HG03139 (cell line): ENCODE results near the gene IFNA17.
"Not testable (repeated sequence)": the region's sequence is repeated elsewhere in the genome, so short reads cannot be mapped to it uniquely, and the experiment has no call there.

Source experiments
- ATAC-seq: cut with Tn5 transposase; IDR thresholded peaks from one replicate; pipeline ENCODE4 v1.9.1; 2021; ENCODE audit not compliant: unreplicated experiment

The IFNA17 gene

GRCh38 chr9:21210782-21211181 lies 17.2 kb downstream of the IFNA17 start:
- ATAC-seq = not testable (repeated sequence)

DNA sequence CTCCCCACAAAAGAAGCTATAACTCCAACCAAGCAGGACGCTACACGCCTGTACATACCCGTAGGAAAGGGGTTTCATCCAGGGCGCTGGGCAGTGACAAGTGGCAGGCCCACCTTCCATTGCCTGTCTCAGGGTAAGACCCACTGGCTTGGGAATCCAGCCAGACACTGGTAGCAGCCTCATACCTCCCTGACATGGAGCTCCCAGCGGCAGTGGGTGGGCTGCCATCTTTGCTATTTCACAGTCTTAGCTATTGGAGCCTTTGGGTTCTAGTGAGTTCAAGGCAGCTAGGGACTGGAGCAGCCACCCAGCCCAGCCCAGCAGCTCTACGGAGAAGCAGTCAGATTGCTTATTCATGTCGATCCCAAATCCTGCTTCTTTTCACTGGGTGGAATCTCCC lies 17.7 kb downstream of the IFNA17 start:
- no peak for ATAC-seq

DNA sequence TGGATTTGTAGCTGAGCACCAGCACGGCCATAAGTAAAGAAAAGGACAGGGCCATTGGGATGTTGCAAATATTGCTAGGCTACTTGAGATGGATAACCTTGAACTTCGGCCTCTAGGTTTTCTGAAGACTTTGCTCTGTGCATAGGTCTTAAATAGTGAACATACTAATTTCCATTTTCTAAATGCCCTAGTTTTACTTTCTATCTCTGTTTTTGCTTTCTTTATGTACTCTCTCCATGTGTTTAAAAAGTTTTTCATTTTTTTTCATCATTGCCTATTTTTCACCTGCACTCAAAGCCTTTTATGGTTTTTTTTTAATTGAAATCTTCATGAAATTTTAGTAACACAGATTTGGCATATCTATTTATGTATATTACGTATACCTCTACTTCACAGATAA lies 21.0 kb downstream of the IFNA17 start, which contains the start of gene IFNA10:
Gene IFNA10, minus strand, starts transcription at position 101 of the 400 bp plus-strand sequence. Its CDS starts 46 bp downstream, at position 55.
- ATAC-seq = not testable (repeated sequence)

DNA sequence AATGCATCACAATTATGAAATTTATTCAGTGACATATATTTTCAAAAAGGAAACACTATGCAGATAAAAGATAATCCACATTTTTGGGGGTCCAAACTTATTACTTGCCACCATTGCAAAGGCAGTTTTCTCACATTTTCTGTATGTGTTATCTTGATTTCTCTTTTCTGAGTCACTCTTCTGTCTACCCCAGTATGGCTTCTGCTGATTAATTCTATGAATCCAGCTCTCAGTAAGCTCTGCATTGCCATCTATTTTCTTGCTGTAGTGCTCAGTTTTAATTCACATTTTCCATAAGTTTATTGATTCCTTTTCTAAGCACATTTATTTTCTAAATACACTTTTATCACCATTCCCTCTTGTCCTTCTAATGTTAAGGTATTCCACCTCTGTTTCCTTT lies 22.8 kb downstream of the IFNA17 start:
- ATAC-seq = no peak

DNA sequence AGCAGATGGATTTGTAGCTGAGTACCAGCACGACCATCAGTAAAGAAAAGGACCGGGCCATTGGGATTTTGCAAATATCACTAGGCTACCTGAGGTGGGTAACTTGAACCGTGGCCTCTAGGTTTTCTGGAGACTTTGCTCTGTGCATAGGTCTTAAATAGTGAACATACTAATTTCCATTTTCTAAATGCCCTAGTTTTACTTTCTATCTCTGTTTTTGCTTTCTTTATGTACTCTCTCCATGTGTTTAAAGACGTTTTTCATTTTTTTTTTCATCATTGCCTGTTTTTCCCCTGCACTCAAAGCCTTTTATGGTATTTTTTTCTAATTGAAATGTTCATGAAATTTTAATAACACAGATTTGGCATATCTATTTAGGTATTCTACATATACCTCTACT lies 25.9 kb downstream of the IFNA17 start, which contains the start of gene IFNA7:
Gene IFNA7, minus strand, starts transcription at position 101 of the 400 bp plus-strand sequence. Its CDS starts 40 bp downstream, at position 61.
- not testable (repeated sequence) for ATAC-seq

- ATAC-seq = peak; percentile 90
Measured at GRCh38 chr9:21194867-21195776, 32.9 kb downstream of the IFNA17 start.

DNA sequence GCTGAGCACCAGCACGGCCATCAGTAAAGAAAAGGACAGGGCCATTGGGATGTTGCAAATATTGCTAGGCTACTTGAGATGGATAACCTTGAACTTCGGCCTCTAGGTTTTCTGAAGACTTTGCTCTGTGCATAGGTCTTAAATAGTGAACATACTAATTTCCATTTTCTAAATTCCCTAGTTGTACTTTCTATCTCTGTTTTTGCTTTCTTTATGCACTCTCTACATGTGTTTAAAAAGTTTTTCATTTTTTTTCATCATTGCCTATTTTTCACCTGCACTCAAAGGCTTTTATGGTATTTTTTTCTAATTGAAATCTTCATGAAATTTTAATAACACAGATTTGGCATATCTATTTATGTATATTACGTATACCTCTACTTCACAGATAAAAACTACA lies 40.5 kb downstream of the IFNA17 start, which contains the start of gene IFNA4:
Gene IFNA4, minus strand, starts transcription at position 101 of the 400 bp plus-strand sequence. Its CDS starts 56 bp downstream, at position 45.
- not testable (repeated sequence) for ATAC-seq

DNA sequence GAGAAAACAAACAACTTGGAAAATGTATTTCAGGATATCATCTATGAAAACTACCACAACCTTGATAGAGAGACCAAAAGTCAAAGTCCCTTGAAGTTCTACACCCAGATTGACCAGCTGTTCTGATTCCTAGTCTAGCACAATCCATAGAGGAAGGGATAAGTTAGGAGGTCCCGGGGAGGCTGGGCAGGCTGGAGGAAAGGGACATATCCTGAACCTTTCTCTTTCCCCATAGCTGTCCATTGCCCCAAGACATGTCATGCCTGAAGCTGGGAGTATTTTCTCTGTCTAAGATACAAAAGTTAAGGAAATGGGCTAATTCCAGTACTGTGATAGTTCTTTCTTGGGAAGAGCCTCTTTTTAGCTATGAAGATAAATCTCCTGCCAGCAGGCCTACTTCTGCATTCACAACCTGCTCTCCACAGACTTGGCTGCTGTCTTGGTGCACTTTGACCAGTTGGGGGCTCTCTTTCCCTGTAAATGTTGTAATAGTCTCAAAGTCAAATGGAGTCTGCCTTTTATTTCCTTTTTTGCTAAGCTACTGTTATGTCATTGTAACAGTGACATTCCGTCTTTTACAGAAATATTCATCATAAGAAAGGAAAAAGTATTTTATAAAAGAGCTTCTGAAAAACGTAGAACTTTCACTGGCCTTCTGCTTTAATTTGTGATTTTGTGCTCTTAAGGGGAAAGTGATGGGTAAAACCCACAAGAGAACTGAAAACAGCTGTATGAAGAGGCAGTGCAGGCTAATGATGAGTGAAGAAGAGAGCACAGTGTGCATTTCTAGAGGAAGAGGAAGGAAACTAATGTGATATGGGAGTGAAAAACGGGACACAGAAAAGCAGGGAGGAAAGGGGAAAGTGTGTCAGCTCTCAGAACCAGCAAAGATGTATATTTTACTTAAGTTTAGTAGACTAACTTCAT lies 44.9 kb downstream of the IFNA17 start:
- peak; percentile 90 for ATAC-seq
